OCI-LY7 (cell line): ENCODE results near the gene AOPEP.
"Not testable (repeated sequence)": the region's sequence is repeated elsewhere in the genome, so short reads cannot be mapped to it uniquely, and the experiment has no call there.

ENCODE experiments used
- CTCF ChIP-seq: fragments of 200-600 bp; sonication (generic); conservative IDR thresholded peaks from 2 replicates; pipeline ENCODE4 v1.5.1; 2014; ENCODE audit warnings: mild to moderate bottlenecking, antibody characterized with exemption, low read length, moderate library complexity, mixed read lengths
- EZH2phosphoT487 ChIP-seq: fragments of 200-600 bp; sonication (generic); IDR thresholded peaks from 2 replicates; pipeline ENCODE4 v1.6.1; 2018; ENCODE audit warnings: low read depth, borderline replicate concordance, mild to moderate bottlenecking, mixed run types, antibody characterized with exemption, low read length, moderate library complexity, mixed read lengths

GRCh38 chr9:94830071-94830604 lies 103.6 kb downstream of the AOPEP start:
- not testable (repeated sequence) for TF ChIP-seq CTCF, EZH2phosphoT487
